HL-60 (cell line): ENCODE results near the gene MEIS1.

ENCODE experiments used
- DNase-seq, 2 experiments: peaks; one replicate each; pipeline ENCODE4 v3.0.0-alpha.2; 2010 to 2020; ENCODE audit warnings: low read depth in 1 of 2, low spot score in 1 of 2
- H3K27ac ChIP-seq: fragments of 250-450 bp; sonication (Bioruptor Pico); replicated peaks from 2 replicates; pipeline ENCODE4 v1.5.1; 2020; ENCODE audit warnings: mild to moderate bottlenecking, moderate library complexity
- H3K27me3 ChIP-seq: fragments of 250-450 bp; sonication (Bioruptor Pico); 2 replicates; pipeline ENCODE4 v1.5.1; 2021; ENCODE audit warnings: mild to moderate bottlenecking, moderate library complexity; ENCODE audit not compliant: insufficient read depth, poor library complexity, severe bottlenecking
- H3K4me3 ChIP-seq: replicated peaks from 2 replicates; pipeline ENCODE4 v1.5.1; 2011; ENCODE audit warnings: mild to moderate bottlenecking, control low read depth, low read length; ENCODE audit not compliant: insufficient read depth
- CTCF ChIP-seq: IDR thresholded peaks from one replicate; pipeline ENCODE4 v1.5.1; 2011; ENCODE audit warnings: low read length, control low read depth, inconsistent platforms; ENCODE audit not compliant: insufficient read depth
- GABPA ChIP-seq: IDR thresholded peaks from 2 replicates; pipeline ENCODE4 v1.6.1; 2012; ENCODE audit warnings: low read depth
- POLR2AphosphoS5 ChIP-seq: IDR thresholded peaks from 2 replicates; pipeline ENCODE4 v1.6.1; 2012; ENCODE audit warnings: low read depth
- REST ChIP-seq: IDR thresholded peaks from 2 replicates; pipeline ENCODE4 v1.6.1; 2012; ENCODE audit warnings: low read depth; ENCODE audit not compliant: insufficient replicate concordance
- SPI1 ChIP-seq: IDR thresholded peaks from 2 replicates; pipeline ENCODE4 v1.6.1; 2012; ENCODE audit warnings: low read depth, mild to moderate bottlenecking, borderline replicate concordance

The MEIS1 gene

GRCh38 chr2:66495788-66496640, 61.1 kb downstream of the MEIS1 start:
- Histone ChIP-seq H3K27ac (no peak overlapping the region), H3K4me3 (no peak overlapping the region), H3K27me3 (no peaks in the 10 kb centered on the region)
- TF ChIP-seq SPI1 = no peak
- TF ChIP-seq GABPA = no peak
- no peak for TF ChIP-seq CTCF
- no peak for TF ChIP-seq REST
- no peak for TF ChIP-seq POLR2AphosphoS5
- DNase-seq = no peak

- Histone ChIP-seq H3K4me3 (no peak overlapping the region), H3K27ac (no peak overlapping the region), H3K27me3 (no peaks in the 10 kb centered on the region)
- TF ChIP-seq SPI1 = no peak
- TF ChIP-seq POLR2AphosphoS5 = no peak
- TF ChIP-seq CTCF = no peak
- TF ChIP-seq GABPA = no peak
- no peak for TF ChIP-seq REST
- no peak for DNase-seq
These were observed 61.9 kb downstream of the MEIS1 start for GRCh38 chr2:66496670-66497420.

- Histone ChIP-seq H3K4me3 (no peak overlapping the region), H3K27ac (no peak overlapping the region), H3K27me3 (no peaks in the 10 kb centered on the region)
- no peak for TF ChIP-seq POLR2AphosphoS5
- no peak for TF ChIP-seq CTCF
- no peak for TF ChIP-seq GABPA
- TF ChIP-seq REST = no peak
- no peak for TF ChIP-seq SPI1
- DNase-seq = no peak
These were observed 62.7 kb downstream of the MEIS1 start for GRCh38 chr2:66497431-66498288.
